ENCODE results near the gene AMIGO3. TPM values are rescaled to one million over a fixed set of nuclear protein-coding genes. Genes with fewer than 3 reads are reported as not detected.
A peak's percentile ranks its signal among the peaks of the same experiment; 100 is the strongest.

AMIGO3 gene
- total and polyA plus RNA-seq, 2 experiments from 2014 or later = 2.9 to 10.4 TPM

- no peak for TF ChIP-seq REST (IDR thresholded peaks at IDR 0.05; ENCODE audit: unreplicated experiment)
- no peak for TF ChIP-seq ETS1 (IDR thresholded peaks at IDR 0.05)
- TF ChIP-seq STAT1 (IDR thresholded peaks at IDR 0.05; ENCODE audit: unreplicated experiment) = no peak
- TF ChIP-seq POLR2AphosphoS5 (IDR thresholded peaks at IDR 0.05; ENCODE audit: low read depth) = no peak; the same call in 1 of the 2 replicates
- TF ChIP-seq NANOG (IDR thresholded peaks at IDR 0.05; ENCODE audit: borderline replicate concordance) = no peak
- no peak for TF ChIP-seq ZNF114 (CRISPR knock-in tag; IDR thresholded peaks at IDR 0.05)
- no peak for TF ChIP-seq ZNF331 (CRISPR knock-in tag; IDR thresholded peaks at IDR 0.05; ENCODE audit: low read depth)
Observed at GRCh38 chr3:49724586-49724985, 5.1 kb upstream of the AMIGO3 start (continued).

GRCh38 chr3:49723628-49724551 lies 4.4 kb upstream of the AMIGO3 start, which contains the start of gene GMPPB:
Gene GMPPB, minus strand, starts transcription at chr3:49723951. Its CDS starts 225 bp downstream, at chr3:49723726.
- H3K4me1 ChIP-seq (ENCODE audit: insufficient read depth) = no peaks in the 10 kb centered on the region; the same call in 1 of the 2 replicates
- H3K9me2 ChIP-seq (ENCODE audit: insufficient read depth) = no peaks in the 10 kb centered on the region
- H2AFZ ChIP-seq = peak within 1 kb of the TSS; percentile 91
- H3K36me3 ChIP-seq (ENCODE audit: insufficient read depth) = peaks cover 5% of the 10 kb centered on the region; the same call in 1 of the 2 replicates
- peak within 1 kb of the TSS; percentile 94 for H3K27ac ChIP-seq (ENCODE audit: low read depth)
- peaks cover 6% of the 10 kb centered on the region; the same call in 2 of the 3 replicates for H3K4me1 Mint-ChIP-seq
- H4K20me1 ChIP-seq (replicated peaks; ENCODE audit: insufficient read depth) = peaks cover 7% of the 10 kb centered on the region; the same call in 1 of the 2 replicates
- peak within 1 kb of the TSS; percentile 98 for H3K4me3 ChIP-seq
- H3K9me3 Mint-ChIP-seq = peaks cover 4% of the 10 kb centered on the region; the same call in 1 of the 3 replicates
- DNase-seq (ENCODE audit: low spot score) (peak; percentile 99), ATAC-seq (peak; percentile 77)
- peak within 1 kb of the TSS; percentile 98 for H3K27ac Mint-ChIP-seq
- no peaks in the 10 kb centered on the region; the same call in 1 of the 2 replicates for H3K79me2 ChIP-seq (replicated peaks; ENCODE audit: insufficient read depth)
- peaks cover 36% of the 10 kb centered on the region for H3K27me3 Mint-ChIP-seq (ENCODE audit: insufficient read depth, low read depth, poor library complexity)
- H3K4me3 Mint-ChIP-seq = peak within 1 kb of the TSS; percentile 94
- peak within 1 kb of the TSS; percentile 98 for H3K4me2 ChIP-seq
- H3K36me3 Mint-ChIP-seq (ENCODE audit: low read depth) = peaks cover 31% of the 10 kb centered on the region
- no peaks in the 10 kb centered on the region for H3K27me3 ChIP-seq (ENCODE audit: insufficient read depth)
- H3F3A ChIP-seq (replicated peaks; ENCODE audit: low read depth) = peaks cover 18% of the 10 kb centered on the region
- TF ChIP-seq EZH2 (IDR thresholded peaks at IDR 0.05; ENCODE audit: low read depth, unreplicated experiment) (no peak), ZNF114 (CRISPR knock-in tag; IDR thresholded peaks at IDR 0.05) (no peak), POLR2AphosphoS5 (IDR thresholded peaks at IDR 0.05; ENCODE audit: low read depth) (peak; percentile 66), ZNF462 (CRISPR knock-in tag; IDR thresholded peaks at IDR 0.05) (no peak), CREB1 (CRISPR knock-in tag; IDR thresholded peaks at IDR 0.05; ENCODE audit: low read depth) (peak; percentile 96), STAT1 (IDR thresholded peaks at IDR 0.05; ENCODE audit: unreplicated experiment) (no peak), ETS1 (IDR thresholded peaks at IDR 0.05) (peak; percentile 39; the same call in 1 of the 2 replicates)
